DOHH2 (cell line): ENCODE data around the gene EFHD2.
"Not testable (repeated sequence)": the region's sequence is repeated elsewhere in the genome, so short reads cannot be mapped to it uniquely, and the experiment has no call there.

Experiments used
- H3F3A ChIP-seq: fragments of 200-600 bp; sonication (generic), shearing (Covaris generic); 2 replicates; pipeline ENCODE4 v1.6.0; 2016; ENCODE audit warnings: antibody characterized with exemption, mild to moderate bottlenecking; ENCODE audit not compliant: control insufficient read depth, insufficient read depth
- H3K27ac ChIP-seq: fragments of 200-600 bp; sonication (generic); 2 replicates; pipeline ENCODE4 v1.5.1; 2014; ENCODE audit warnings: low read depth, mild to moderate bottlenecking, low read length, moderate library complexity
- H3K27me3 ChIP-seq: fragments of 200-600 bp; sonication (generic); 2 replicates; pipeline ENCODE4 v1.6.1; 2014; ENCODE audit warnings: mild to moderate bottlenecking, low read length, mixed read lengths; ENCODE audit not compliant: control insufficient read depth
- H3K36me3 ChIP-seq: fragments of 200-600 bp; sonication (generic); 2 replicates; pipeline ENCODE4 v1.6.1; 2014; ENCODE audit warnings: mild to moderate bottlenecking, low read length, moderate library complexity, mixed read lengths; ENCODE audit not compliant: control insufficient read depth
- H3K4me1 ChIP-seq: fragments of 200-600 bp; sonication (generic); 2 replicates; pipeline ENCODE4 v1.6.1; 2014; ENCODE audit warnings: mild to moderate bottlenecking, low read length, mixed read lengths; ENCODE audit not compliant: control insufficient read depth
- H3K4me2 ChIP-seq: fragments of 200-600 bp; sonication (generic); 2 replicates; pipeline ENCODE4 v1.6.0; 2014; ENCODE audit warnings: mild to moderate bottlenecking, low read length, moderate library complexity
- H3K4me3 ChIP-seq: fragments of 200-600 bp; sonication (generic); 2 replicates; pipeline ENCODE4 v1.5.1; 2014; ENCODE audit warnings: mild to moderate bottlenecking, low read length, mixed read lengths
- H3K79me2 ChIP-seq: fragments of 200-600 bp; sonication (generic); 2 replicates; pipeline ENCODE4 v1.6.1; 2014; ENCODE audit warnings: mild to moderate bottlenecking, low read length, mixed read lengths; ENCODE audit not compliant: control insufficient read depth
- H3K9me2 ChIP-seq: fragments of 200-600 bp; sonication (generic); replicated peaks from 2 replicates; pipeline ENCODE4 v1.6.1; 2014; ENCODE audit warnings: mild to moderate bottlenecking, low read length, mixed read lengths; ENCODE audit not compliant: control insufficient read depth
- H3K9me3 ChIP-seq: fragments of 200-600 bp; sonication (generic); 2 replicates; pipeline ENCODE4 v1.6.1; 2014; ENCODE audit warnings: antibody characterized with exemption, low read length, mixed read lengths; ENCODE audit not compliant: control insufficient read depth, insufficient read depth
- H4K20me1 ChIP-seq: fragments of 200-600 bp; sonication (generic); 2 replicates; pipeline ENCODE4 v1.6.0; 2014; ENCODE audit warnings: low read depth, mild to moderate bottlenecking, antibody characterized with exemption, low read length, moderate library complexity; ENCODE audit not compliant: control insufficient read depth, insufficient read depth
- CTCF ChIP-seq: fragments of 200-600 bp; sonication (generic); IDR thresholded peaks from one replicate; pipeline ENCODE4 v1.5.1; 2014; ENCODE audit warnings: antibody characterized with exemption, mild to moderate bottlenecking, low read depth, low read length; ENCODE audit not compliant: poor library complexity, severe bottlenecking
- EZH2phosphoT487 ChIP-seq: fragments of 200-600 bp; sonication (generic); IDR thresholded peaks from 2 replicates; pipeline ENCODE4 v1.6.1; 2017; ENCODE audit warnings: borderline replicate concordance, mild to moderate bottlenecking, antibody characterized with exemption, low read length, moderate library complexity, mixed read lengths

EFHD2 gene

GRCh38 chr1:15370781-15371520 lies 38.7 kb upstream of the EFHD2 start:
- H4K20me1 ChIP-seq: no peaks in the 10 kb centered on the region
- H3F3A ChIP-seq: no peaks in the 10 kb centered on the region
- H3K9me2 ChIP-seq: no peaks in the 10 kb centered on the region
- no peaks in the 10 kb centered on the region for H3K36me3 ChIP-seq
- H3K4me2 ChIP-seq: no peak overlapping the region
- no peaks in the 10 kb centered on the region for H3K9me3 ChIP-seq
- no peak overlapping the region for H3K4me3 ChIP-seq
- H3K27me3 ChIP-seq: no peaks in the 10 kb centered on the region
- no peaks in the 10 kb centered on the region for H3K79me2 ChIP-seq
- H3K4me1 ChIP-seq: no peaks in the 10 kb centered on the region
- TF ChIP-seq EZH2phosphoT487 (no peak), CTCF (no peak)
- no peak overlapping the region for H3K27ac ChIP-seq

GRCh38 chr1:15371610-15372545 lies 37.8 kb upstream of the EFHD2 start:
- Histone ChIP-seq H3K27me3 (no peaks in the 10 kb centered on the region), H3K9me2 (no peaks in the 10 kb centered on the region), H3K36me3 (no peaks in the 10 kb centered on the region), H3K27ac (no peak overlapping the region), H3K79me2 (no peaks in the 10 kb centered on the region), H3K4me3 (no peak overlapping the region), H3K4me1 (no peaks in the 10 kb centered on the region), H3K9me3 (no peaks in the 10 kb centered on the region), H3K4me2 (no peak overlapping the region), H4K20me1 (no peaks in the 10 kb centered on the region), H3F3A (no peaks in the 10 kb centered on the region)
- TF ChIP-seq CTCF: no peak
- TF ChIP-seq EZH2phosphoT487: no peak

GRCh38 chr1:15378729-15379128 lies 31.0 kb upstream of the EFHD2 start:
- H3K79me2 ChIP-seq: no peaks in the 10 kb centered on the region
- no peaks in the 10 kb centered on the region for H3K36me3 ChIP-seq
- H3K4me3 ChIP-seq: no peak overlapping the region
- H3K9me2 ChIP-seq: no peaks in the 10 kb centered on the region
- no peaks in the 10 kb centered on the region for H3K9me3 ChIP-seq
- no peak overlapping the region for H3K4me2 ChIP-seq
- no peak overlapping the region for H3K27ac ChIP-seq
- no peaks in the 10 kb centered on the region for H3K4me1 ChIP-seq
- H3F3A ChIP-seq: no peaks in the 10 kb centered on the region
- H3K27me3 ChIP-seq: peaks cover 2% of the 10 kb centered on the region; the same call in 1 of the 2 replicates
- TF ChIP-seq EZH2phosphoT487 (no peak), CTCF (no peak)
- H4K20me1 ChIP-seq: no peaks in the 10 kb centered on the region

GRCh38 chr1:15379151-15379550 lies 30.5 kb upstream of the EFHD2 start:
- H3K4me1 ChIP-seq, H3K27me3 ChIP-seq, H3K9me3 ChIP-seq, H3K4me2 ChIP-seq, H3K4me3 ChIP-seq, H3K27ac ChIP-seq, H3F3A ChIP-seq, H3K36me3 ChIP-seq, H3K79me2 ChIP-seq, H4K20me1 ChIP-seq, H3K9me2 ChIP-seq: not testable (repeated sequence)
